Lower leg skin (tissue), 4 donors: ENCODE data around the gene ZBTB7B. TPM values are rescaled to one million over a fixed set of nuclear protein-coding genes. Genes with fewer than 3 reads are reported as not detected.

ENCODE experiments used
- DNase-seq, 2 donors: peaks; one replicate each; pipeline ENCODE4 v3.0.0-alpha.2; 2019; ENCODE audit warnings: low spot score in 2 of 2
- H3K4me3 ChIP-seq: fragments of 200-600 bp; sonication (generic); 2 replicates; pipeline ENCODE4 v1.5.1; 2017; ENCODE audit warnings: mild to moderate bottlenecking, low read depth; ENCODE audit not compliant: poor library complexity, severe bottlenecking
- POLR2A ChIP-seq, 2 donors: fragments of 450-650 bp; IDR thresholded peaks; one replicate each; pipeline ENCODE4 v1.6.1; 2016 to 2017; ENCODE audit warnings: antibody characterized with exemption in 2 of 2, mild to moderate bottlenecking in 1 of 2, moderate library complexity in 1 of 2
- WGBS, 2 donors: methylation state at CpG; one replicate each; pipeline ENCODE4 v1.1.5; 2018; 5-methylcytosine and 5-hydroxymethylcytosine counted together
- intact Hi-C: fragments of 100-400 bp; cut with DNase I; formaldehyde crosslinking; loops from one replicate; pipeline ENCODE4 v1.15.0; 2023; ENCODE audit warnings: low total_unique reads
- total RNA-seq, 4 donors: library from RNA; depleted of rRNA; stranded (reverse); fragments of >200 nt; gene quantifications; one replicate each; pipeline ENCODE4 v1.1.0, GENCODE V29; 2016
- TF ChIP-seq, protein P1 (sequence below), 3 donors: fragments of 450-650 bp; IDR thresholded peaks; one replicate each; pipeline ENCODE4 v1.5.1; 2016; ENCODE audit warnings: antibody characterized with exemption in 3 of 3, mild to moderate bottlenecking in 3 of 3, moderate library complexity in 2 of 3

The ZBTB7B gene
- total RNA-seq, 4 donors from 2014 or later, result 270 to 295 (median 286) TPM

DNA sequence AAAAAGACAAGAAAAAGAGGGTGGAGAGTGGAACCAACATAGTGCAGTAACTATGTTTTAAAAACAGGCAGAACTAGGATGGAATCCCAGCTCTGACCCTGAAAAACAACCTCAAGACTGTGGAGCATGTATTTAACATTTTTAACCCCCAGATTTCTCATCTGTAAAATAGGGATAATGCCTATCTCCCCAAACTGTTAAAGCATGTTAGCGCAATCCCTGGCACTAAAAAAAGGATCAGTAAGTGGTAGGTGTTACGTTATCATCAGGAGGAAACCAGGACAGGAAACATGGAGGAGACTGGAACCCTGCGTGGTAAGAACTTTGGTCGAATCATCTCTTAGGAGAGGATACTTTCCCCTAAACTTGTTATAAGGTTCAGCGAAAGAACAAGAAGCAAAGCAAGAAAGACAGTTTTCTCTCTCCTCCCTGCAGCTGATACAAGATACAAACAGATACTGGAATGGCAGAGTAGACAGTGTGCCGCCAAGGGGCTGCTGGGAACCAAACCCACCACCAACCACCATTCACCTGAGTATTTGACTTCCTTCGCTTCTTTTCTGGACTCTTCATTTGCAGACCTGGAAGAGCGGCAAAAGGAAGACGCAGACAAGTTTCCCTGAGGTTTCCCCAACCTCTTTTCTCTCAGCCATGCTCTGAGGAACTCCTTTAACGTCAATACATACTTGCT lies 42.0 kb upstream of the ZBTB7B start:
- 23 to 25% methylated on average over 10 of the region's 10 CpGs for WGBS, 2 donors

GRCh38 chr1:154961207-154962155 lies 41.1 kb upstream of the ZBTB7B start, which contains the start of gene PYGO2:
TSS of gene PYGO2 (minus strand) at chr1:154961782. CDS start at chr1:154961576, 206 bp downstream.
- 0 to 1% methylated on average over 25 to 53 of the region's 93 CpGs for WGBS, 2 donors
- intact Hi-C loops, result loop anchor here (10.0 kb wide), 1 partner anchor 53 kb away; no protein-coding TSS in a partner anchor
- peak; percentile 59 to 96 for DNase-seq

More for the DNA sequence above, 42.0 kb upstream of the ZBTB7B start:
- peak overlapping the region; percentile 67 for H3K4me3 ChIP-seq
- TF ChIP-seq, protein P1, sequence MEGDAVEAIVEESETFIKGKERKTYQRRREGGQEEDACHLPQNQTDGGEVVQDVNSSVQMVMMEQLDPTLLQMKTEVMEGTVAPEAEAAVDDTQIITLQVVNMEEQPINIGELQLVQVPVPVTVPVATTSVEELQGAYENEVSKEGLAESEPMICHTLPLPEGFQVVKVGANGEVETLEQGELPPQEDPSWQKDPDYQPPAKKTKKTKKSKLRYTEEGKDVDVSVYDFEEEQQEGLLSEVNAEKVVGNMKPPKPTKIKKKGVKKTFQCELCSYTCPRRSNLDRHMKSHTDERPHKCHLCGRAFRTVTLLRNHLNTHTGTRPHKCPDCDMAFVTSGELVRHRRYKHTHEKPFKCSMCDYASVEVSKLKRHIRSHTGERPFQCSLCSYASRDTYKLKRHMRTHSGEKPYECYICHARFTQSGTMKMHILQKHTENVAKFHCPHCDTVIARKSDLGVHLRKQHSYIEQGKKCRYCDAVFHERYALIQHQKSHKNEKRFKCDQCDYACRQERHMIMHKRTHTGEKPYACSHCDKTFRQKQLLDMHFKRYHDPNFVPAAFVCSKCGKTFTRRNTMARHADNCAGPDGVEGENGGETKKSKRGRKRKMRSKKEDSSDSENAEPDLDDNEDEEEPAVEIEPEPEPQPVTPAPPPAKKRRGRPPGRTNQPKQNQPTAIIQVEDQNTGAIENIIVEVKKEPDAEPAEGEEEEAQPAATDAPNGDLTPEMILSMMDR (IDR thresholded peaks at IDR 0.05), result no peak
- no peak for TF ChIP-seq POLR2A (IDR thresholded peaks at IDR 0.05)
- no peak for DNase-seq
- intact Hi-C loops, result loop anchor here (10.0 kb wide), 1 partner anchor 54 kb away; no protein-coding TSS in a partner anchor

DNA sequence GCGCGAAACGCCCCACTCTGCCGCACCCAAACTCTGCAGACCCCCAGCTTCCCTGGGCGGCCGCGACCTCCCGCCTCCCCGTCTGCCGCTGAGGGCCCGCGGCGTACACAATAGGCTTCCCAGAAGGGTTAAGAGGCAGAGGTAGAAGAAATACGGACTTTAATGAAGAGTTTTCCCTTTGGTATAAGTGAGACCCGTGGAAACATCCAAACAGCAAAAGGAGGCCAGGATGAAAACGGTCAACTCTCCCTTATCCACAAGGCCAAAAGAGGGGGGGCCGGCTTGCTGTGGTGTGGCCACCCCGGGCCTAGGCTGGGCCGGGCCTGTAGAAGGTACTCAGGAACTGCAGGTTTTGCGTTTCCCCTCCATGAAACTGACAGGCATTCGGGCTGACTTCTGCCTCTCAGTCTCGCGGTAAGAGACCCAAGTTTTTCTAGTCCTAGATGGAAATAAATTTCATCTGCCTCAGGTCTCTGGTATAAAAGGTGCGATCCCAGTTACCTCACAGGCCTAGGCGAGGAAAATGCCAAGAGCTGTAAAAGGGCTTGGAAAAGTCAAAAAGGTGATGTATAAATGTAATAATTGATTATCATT lies 40.3 kb upstream of the ZBTB7B start:
- intact Hi-C loops, result loop anchor here (10.0 kb wide), 1 partner anchor 53 kb away; no protein-coding TSS in a partner anchor
- no peak for DNase-seq
- H3K4me3 ChIP-seq, result peak overlapping the region; percentile 67
- TF ChIP-seq POLR2A (IDR thresholded peaks at IDR 0.05), result no peak
- TF ChIP-seq, protein P1 (IDR thresholded peaks at IDR 0.05), result no peak
- WGBS, 2 donors, result 2% methylated on average over 22 to 25 of the region's 25 CpGs

More at GRCh38 chr1:154961207-154962155, 41.1 kb upstream of the ZBTB7B start, which contains the start of gene PYGO2:
- H3K4me3 ChIP-seq, result peak within 1 kb of the TSS; percentile 67
- TF ChIP-seq POLR2A (IDR thresholded peaks at IDR 0.05), result no peak
- TF ChIP-seq, protein P1 (IDR thresholded peaks at IDR 0.05), result peak in 1 of 3 donors; percentile 39

DNA sequence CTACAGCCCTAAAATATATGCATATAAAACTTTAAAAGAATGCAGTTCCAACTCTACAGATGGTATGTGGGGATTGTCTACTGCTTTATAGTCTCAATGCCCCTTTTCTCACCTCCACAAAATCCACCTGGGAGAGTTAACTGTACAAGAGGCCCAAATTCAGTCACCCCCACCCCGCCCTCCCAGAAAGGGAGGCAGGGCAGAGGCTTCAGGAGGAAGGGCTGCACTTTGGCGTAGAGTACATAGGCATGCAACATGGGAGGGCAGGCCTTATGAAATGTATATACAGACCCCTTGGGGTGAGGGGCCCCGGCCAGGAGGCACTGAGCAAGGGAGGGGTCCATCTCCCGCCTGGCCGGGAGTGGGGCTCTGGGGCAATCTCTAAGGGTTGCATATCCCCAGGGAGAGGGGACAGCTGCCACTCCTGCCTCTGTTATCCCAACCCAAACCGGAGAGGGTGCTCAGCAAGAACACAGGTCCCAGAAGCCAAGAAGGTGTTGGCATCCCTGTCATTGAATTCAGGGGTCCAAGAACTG lies 39.7 kb upstream of the ZBTB7B start:
- WGBS, 2 donors, result 42 to 57% methylated on average over 6 of the region's 6 CpGs
- intact Hi-C loops, result loop anchor here (10.0 kb wide), 1 partner anchor 52 kb away; no protein-coding TSS in a partner anchor
- no peak overlapping the region for H3K4me3 ChIP-seq
- TF ChIP-seq, protein P1 (IDR thresholded peaks at IDR 0.05), result no peak
- TF ChIP-seq POLR2A (IDR thresholded peaks at IDR 0.05), result no peak
- DNase-seq, result no peak

DNA sequence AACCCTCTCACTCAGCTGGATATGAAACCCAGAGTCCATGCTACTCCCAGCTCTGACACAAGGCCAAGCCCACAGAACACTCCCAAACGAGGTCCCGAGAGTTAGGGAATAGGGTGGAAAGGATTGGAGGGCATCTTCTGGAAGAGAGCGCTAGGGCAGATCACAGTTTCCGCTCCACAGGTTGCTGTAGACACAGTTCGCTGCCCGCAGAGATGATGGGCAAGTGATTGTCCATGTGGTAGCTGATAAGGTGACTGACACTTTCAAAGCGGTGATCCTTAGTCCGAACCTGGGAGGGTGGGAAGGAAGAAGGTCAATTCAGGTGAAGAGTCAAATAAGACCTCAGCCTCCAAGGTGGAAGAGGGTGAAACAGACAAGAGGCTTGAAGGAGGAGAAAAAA lies 39.0 kb upstream of the ZBTB7B start:
- intact Hi-C loops, result loop anchor here (10.0 kb wide), 1 partner anchor 51 kb away; no protein-coding TSS in a partner anchor
- H3K4me3 ChIP-seq, result no peak overlapping the region
- no peak for DNase-seq
- TF ChIP-seq, protein P1 (IDR thresholded peaks at IDR 0.05), result no peak
- no peak for TF ChIP-seq POLR2A (IDR thresholded peaks at IDR 0.05)
- 80 to 82% methylated on average over 8 of the region's 8 CpGs for WGBS, 2 donors
